ENCODE results near the gene IQCE.

The IQCE gene

GRCh38 chr7:2611401-2611800 lies 52.6 kb downstream of the IQCE start:
- H3K4me1 Mint-ChIP-seq (ENCODE audit: low read depth), result peaks cover 5% of the 10 kb centered on the region
- no peaks in the 10 kb centered on the region for H3K27me3 Mint-ChIP-seq
- H3K27ac Mint-ChIP-seq, result no peak overlapping the region
- H3K4me3 Mint-ChIP-seq, result no peak overlapping the region
- H3K9me3 Mint-ChIP-seq, result no peaks in the 10 kb centered on the region
- DNase-seq, result no peak
- no peaks in the 10 kb centered on the region for H3K36me3 Mint-ChIP-seq (ENCODE audit: low read depth)

GRCh38 chr7:2611922-2612321 lies 53.1 kb downstream of the IQCE start:
- Mint-ChIP-seq H3K4me3 (no peak overlapping the region), H3K27me3 (no peaks in the 10 kb centered on the region), H3K36me3 (ENCODE audit: low read depth) (no peaks in the 10 kb centered on the region), H3K27ac (no peak overlapping the region), H3K4me1 (ENCODE audit: low read depth) (peaks cover 5% of the 10 kb centered on the region), H3K9me3 (no peaks in the 10 kb centered on the region)
- no peak for DNase-seq

DNA sequence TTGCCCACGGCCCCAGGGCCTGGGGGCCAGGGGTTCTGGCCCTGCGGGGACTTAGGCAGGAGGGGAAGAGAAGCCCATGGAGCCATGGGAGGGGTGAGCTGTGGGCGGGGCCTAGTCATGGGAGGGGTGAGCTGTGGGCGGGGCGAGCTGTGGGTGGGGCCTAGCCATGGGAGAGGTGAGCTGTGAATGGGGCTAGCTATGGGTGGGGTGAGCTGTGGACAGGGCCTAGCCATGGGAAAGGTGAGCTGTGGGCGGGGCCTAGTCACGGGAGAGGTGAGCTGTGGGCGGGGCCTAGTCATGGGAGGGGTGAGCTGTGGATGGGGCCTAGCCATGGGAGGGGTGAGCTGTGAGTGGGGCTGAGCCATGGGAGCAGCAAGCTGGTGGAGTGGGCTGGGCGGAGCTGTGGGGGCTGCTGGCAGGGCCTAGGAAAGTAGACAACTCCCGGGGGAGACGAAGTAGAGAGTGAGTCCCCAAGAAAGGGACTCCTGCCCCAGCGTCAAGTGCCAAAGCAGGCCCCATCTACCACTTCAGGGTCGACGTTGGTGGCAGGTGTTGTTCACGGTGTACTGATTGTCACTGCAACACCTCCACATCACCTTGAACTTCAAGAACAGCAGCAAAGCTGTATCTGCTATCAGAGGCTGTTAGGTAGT lies 53.8 kb downstream of the IQCE start:
- no peak overlapping the region for H3K4me3 Mint-ChIP-seq
- no peaks in the 10 kb centered on the region for H3K36me3 Mint-ChIP-seq (ENCODE audit: low read depth)
- H3K27me3 Mint-ChIP-seq, result no peaks in the 10 kb centered on the region
- H3K27ac Mint-ChIP-seq, result no peak overlapping the region
- DNase-seq, result no peak
- H3K9me3 Mint-ChIP-seq, result no peaks in the 10 kb centered on the region
- peaks cover 5% of the 10 kb centered on the region for H3K4me1 Mint-ChIP-seq (ENCODE audit: low read depth)

DNA sequence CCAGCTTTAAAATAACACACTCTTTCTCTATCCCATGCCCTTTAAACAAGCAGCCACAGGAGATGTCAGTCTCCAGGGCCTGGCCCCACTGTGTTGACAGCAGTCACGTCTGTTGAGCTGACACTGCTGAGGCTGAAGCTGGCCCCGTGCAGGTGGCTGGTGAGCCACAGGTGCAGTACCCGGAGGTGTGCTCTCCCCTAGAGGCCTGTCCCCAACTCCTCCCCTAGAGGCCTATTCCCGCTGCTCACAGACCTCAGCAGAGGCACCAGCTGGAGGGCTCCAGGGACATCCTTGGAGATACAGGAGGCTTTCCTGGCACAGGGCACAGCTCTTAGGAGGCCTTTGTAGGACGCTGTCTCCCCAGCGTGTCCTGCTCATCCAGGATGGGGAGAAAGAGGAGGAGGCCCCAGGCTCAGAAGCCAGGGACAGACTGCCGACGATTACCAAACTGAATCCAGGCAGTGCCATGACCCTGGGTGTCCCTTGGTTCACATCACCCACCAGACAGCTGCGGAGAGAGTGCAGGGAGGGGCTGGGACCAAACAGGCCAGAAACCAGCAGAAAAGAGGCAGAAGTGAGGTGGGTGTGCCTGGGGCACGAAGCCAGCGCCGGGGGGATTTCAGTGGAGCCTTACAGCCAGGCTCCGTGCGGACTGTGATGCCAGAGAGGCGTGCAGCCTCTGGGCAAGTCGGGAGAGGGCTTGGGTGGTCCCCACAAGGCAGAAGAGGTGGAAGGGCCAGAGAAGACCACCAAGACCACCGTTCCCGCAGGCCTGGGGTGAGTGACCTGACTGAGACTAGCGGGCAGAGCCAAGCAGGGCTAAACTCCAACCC lies 54.5 kb downstream of the IQCE start:
- Mint-ChIP-seq H3K9me3 (no peaks in the 10 kb centered on the region), H3K27me3 (no peaks in the 10 kb centered on the region), H3K4me3 (no peak overlapping the region), H3K27ac (no peak overlapping the region), H3K4me1 (ENCODE audit: low read depth) (peaks cover 5% of the 10 kb centered on the region), H3K36me3 (ENCODE audit: low read depth) (no peaks in the 10 kb centered on the region)
- DNase-seq, result no peak

- H3K36me3 Mint-ChIP-seq (ENCODE audit: low read depth), result no peaks in the 10 kb centered on the region
- no peak overlapping the region for H3K4me3 Mint-ChIP-seq
- H3K27ac Mint-ChIP-seq, result no peak overlapping the region
- DNase-seq, result no peak
- no peaks in the 10 kb centered on the region for H3K27me3 Mint-ChIP-seq
- no peaks in the 10 kb centered on the region for H3K9me3 Mint-ChIP-seq
- peaks cover under 1% of the 10 kb centered on the region for H3K4me1 Mint-ChIP-seq (ENCODE audit: low read depth)
Observed at GRCh38 chr7:2613931-2614600, 55.3 kb downstream of the IQCE start.

DNA sequence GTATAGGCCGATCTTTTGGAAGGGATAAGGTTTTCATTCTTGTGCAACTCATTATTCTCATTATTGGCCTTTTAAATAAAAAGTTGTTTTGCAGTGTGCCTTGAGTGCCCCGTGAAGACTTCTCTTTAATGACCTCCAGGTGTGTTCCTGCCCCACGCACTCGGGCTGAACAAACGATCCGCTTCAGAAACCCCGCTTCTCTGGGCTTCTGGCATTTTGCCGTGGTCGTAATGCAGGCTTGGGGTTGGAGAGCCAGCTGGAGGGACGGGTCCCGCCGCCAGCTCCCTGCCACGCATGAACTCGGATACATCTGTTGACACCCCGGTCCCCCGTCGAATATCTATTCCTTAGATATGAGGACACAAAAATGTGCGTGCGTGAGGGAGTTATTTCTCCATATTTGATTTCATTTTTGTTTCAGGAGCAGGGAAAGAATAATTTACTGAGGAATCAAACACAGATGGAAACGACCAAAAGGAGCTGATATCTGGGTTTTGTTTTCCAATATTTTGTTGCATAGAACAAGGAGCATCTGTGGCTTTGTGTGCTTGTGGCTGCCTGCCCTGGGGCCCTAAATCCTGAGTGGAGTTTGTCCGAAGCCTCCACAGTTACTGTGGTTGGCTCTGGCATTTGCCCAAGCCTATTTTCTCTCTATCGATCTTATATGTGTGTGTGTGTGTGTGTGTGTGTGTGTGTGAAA lies 56.0 kb downstream of the IQCE start:
- Mint-ChIP-seq H3K9me3 (no peaks in the 10 kb centered on the region), H3K4me3 (no peak overlapping the region), H3K4me1 (ENCODE audit: low read depth) (no peaks in the 10 kb centered on the region), H3K36me3 (ENCODE audit: low read depth) (no peaks in the 10 kb centered on the region), H3K27ac (no peak overlapping the region), H3K27me3 (no peaks in the 10 kb centered on the region)
- no peak for DNase-seq

DNA sequence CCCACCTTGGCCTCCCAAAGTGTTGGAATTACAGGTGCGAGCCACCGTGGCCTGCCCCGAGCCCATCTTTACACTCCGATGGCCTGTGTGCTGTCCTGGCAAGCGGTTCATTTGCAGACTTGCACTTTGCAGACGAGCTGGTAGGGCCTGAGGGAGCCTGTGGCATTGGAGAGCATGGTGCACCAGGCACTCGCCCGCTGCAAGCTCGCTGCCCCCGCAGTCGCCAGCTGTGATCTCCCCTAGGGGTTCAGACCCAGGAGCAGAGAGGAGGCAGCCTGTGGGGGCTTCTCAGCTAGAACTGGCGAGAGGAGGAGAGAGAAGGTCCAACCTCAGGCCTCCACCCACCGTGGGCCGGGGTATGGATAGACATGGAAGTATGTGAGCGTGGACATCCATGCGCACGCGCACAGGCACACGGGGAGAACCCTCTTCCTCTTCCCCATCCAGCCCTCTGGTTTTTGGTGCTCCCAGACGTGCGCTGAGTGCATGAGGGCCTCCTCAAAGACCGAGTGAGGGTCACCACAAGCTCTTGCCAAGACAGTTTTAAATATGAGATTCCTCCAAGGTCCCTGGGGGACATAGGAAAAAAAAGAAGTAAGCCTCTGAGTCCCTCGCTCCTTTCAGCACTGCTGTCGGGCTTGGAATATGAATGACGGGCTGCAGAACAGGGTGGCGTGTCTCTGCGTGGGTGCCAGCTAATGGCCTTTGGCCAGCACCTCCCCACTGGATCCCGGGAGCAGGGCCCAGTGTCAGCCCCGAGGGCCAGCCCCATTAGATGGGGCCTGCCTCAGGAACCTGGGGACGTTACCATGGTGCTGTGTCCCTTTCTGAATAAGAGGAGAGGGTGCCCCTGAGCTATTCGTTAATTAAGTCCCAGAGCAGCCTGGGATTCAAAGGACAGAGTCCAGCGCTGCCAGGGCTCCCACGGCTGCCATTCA lies 57.9 kb downstream of the IQCE start:
- no peak for DNase-seq
- H3K27ac Mint-ChIP-seq, result no peak overlapping the region
- H3K4me1 Mint-ChIP-seq (ENCODE audit: low read depth), result no peaks in the 10 kb centered on the region
- H3K4me3 Mint-ChIP-seq, result no peak overlapping the region
- no peaks in the 10 kb centered on the region for H3K36me3 Mint-ChIP-seq (ENCODE audit: low read depth)
- H3K27me3 Mint-ChIP-seq, result no peaks in the 10 kb centered on the region
- H3K9me3 Mint-ChIP-seq, result no peaks in the 10 kb centered on the region

GRCh38 chr7:2617325-2617905 lies 58.6 kb downstream of the IQCE start:
- Mint-ChIP-seq H3K9me3 (no peaks in the 10 kb centered on the region), H3K27me3 (no peaks in the 10 kb centered on the region), H3K36me3 (ENCODE audit: low read depth) (no peaks in the 10 kb centered on the region), H3K4me3 (no peak overlapping the region), H3K27ac (no peak overlapping the region), H3K4me1 (ENCODE audit: low read depth) (no peaks in the 10 kb centered on the region)
- no peak for DNase-seq

DNA sequence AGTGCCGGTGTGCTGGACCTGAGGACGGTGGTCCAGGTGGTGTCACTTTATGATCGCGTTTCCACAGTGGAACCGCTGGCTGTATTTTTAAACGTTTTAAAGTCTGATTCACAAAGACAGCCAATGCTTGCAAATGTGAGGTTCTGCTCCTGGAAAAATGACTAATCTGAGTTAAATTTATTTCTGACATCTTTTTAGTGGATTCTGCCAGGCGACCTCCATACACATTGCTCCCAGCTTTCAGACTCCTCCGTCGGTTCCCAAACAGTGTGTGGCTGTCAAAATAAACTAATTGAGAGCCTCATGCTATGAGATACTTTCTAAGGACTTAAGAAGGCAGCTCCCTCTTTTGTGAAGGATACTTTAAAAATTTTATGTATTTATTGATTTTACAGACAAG lies 60.3 kb downstream of the IQCE start:
- Mint-ChIP-seq H3K36me3 (ENCODE audit: low read depth) (no peaks in the 10 kb centered on the region), H3K27me3 (no peaks in the 10 kb centered on the region), H3K4me1 (ENCODE audit: low read depth) (no peaks in the 10 kb centered on the region), H3K27ac (no peak overlapping the region), H3K4me3 (no peak overlapping the region), H3K9me3 (no peaks in the 10 kb centered on the region)
- no peak for DNase-seq

DNA sequence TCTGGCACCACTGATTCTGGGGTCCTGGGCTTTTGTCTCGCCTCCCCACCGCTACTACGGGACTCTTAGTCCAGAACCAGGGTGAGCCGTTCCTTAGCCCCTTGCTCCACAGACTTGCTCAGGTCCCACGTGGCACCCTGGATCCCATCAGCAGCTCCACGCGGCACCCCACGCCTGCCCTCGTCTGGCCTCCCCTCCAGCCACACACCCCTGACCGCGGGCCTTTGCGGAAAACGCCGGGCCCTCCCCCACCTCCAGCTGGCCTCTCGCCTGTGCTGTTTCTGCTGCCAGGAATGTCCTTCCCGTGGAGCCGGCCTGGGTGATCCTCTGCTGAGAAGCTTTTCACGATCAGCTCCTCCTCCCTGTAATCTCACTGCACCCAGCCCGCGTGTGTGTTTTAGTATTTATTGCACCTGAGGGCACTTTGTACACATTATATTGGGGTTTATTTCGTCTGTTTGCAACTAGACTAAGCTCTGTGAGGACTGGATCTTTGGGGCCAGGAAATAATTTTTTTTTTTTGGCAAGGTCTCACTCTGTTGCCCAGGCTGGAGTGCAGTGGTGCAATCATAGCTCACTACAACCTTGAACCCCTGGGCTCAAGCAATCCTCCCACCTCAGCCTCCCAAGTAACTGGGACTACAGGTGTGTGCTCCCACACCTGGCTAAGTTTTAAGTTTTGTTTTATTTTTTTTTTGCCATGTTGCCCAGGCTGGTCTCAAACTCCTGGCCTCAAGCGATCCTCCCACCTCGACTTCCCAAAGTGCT lies 62.5 kb downstream of the IQCE start:
- H3K4me3 Mint-ChIP-seq, result no peak overlapping the region
- no peaks in the 10 kb centered on the region for H3K4me1 Mint-ChIP-seq (ENCODE audit: low read depth)
- no peaks in the 10 kb centered on the region for H3K9me3 Mint-ChIP-seq
- H3K27me3 Mint-ChIP-seq, result peaks cover under 1% of the 10 kb centered on the region
- no peak overlapping the region for H3K27ac Mint-ChIP-seq
- H3K36me3 Mint-ChIP-seq (ENCODE audit: low read depth), result no peaks in the 10 kb centered on the region
- no peak for DNase-seq

DNA sequence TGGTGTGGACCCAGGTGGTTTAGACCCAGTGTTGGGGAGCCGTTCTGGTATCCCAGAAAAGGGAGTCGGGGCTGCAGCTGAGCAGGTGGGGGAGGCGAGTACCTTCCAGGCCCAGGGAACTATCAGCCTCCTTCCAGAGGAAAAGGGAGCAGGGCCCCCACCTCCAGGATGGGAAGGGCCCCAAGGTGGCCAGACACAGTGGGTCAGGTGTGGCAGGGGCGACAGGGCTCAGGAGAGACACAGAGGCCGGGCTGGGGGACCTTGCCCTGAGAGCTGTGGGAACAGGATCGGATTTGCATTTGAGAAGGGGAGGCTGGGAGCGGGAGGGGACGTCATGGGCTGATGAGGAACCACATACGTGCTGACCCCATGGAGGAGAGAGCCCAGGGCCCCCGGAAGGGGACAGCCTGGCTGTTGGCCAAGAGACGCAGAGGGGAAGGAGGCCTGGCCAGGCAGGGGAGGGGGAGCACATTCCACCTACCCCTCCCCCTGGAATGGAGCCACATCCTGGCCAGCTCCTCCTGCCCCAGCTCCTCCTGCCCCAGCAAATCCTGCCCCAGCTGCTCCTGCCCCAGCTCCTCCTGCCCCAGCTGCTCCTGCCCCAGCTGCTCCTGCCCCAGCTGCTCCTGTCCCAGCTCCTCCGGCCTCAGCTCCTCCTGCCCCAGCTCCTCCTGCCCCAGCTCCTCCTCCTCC lies 63.3 kb downstream of the IQCE start:
- H3K27me3 Mint-ChIP-seq, result peaks cover 4% of the 10 kb centered on the region
- no peaks in the 10 kb centered on the region for H3K9me3 Mint-ChIP-seq
- no peak overlapping the region for H3K4me3 Mint-ChIP-seq
- no peak overlapping the region for H3K27ac Mint-ChIP-seq
- no peaks in the 10 kb centered on the region for H3K4me1 Mint-ChIP-seq (ENCODE audit: low read depth)
- H3K36me3 Mint-ChIP-seq (ENCODE audit: low read depth), result no peaks in the 10 kb centered on the region
- DNase-seq, result no peak

- no peaks in the 10 kb centered on the region for H3K4me1 Mint-ChIP-seq (ENCODE audit: low read depth)
- no peak overlapping the region for H3K4me3 Mint-ChIP-seq
- peaks cover 4% of the 10 kb centered on the region for H3K27me3 Mint-ChIP-seq
- H3K36me3 Mint-ChIP-seq (ENCODE audit: low read depth), result no peaks in the 10 kb centered on the region
- no peak for DNase-seq
- H3K27ac Mint-ChIP-seq, result no peak overlapping the region
- H3K9me3 Mint-ChIP-seq, result no peaks in the 10 kb centered on the region
Observed at GRCh38 chr7:2622869-2623697, 64.3 kb downstream of the IQCE start.
